Mesenteric fat pad (tissue), 1 donor: ENCODE measurements around the gene FAM20C. TPM values are rescaled to one million over a fixed set of nuclear protein-coding genes. Genes with fewer than 3 reads are reported as not detected.

ENCODE experiments used
- DNase-seq: peaks from one replicate; pipeline ENCODE4 v3.0.0-alpha.2; 2020; ENCODE audit warnings: low spot score
- total RNA-seq: library from RNA; stranded (reverse); fragmentation: NEBNext Ultra II Directional; extraction: Animal tissue kit (Norgen Biotek cat#: 25700); gene quantifications from one replicate; pipeline ENCODE4 v1.2.1, GENCODE V29; 2021
- donor health status: DM: yes; HTN: yes; CAD: no.

The FAM20C gene
- total RNA-seq, 1 donor from 2014 or later: 121 TPM

GRCh38 chr7:222716-223041, 30.3 kb downstream of the FAM20C start:
- no peak for DNase-seq

GRCh38 chr7:223118-223800, 30.9 kb downstream of the FAM20C start:
- no peak for DNase-seq

GRCh38 chr7:223861-224260, 31.5 kb downstream of the FAM20C start:
- no peak for DNase-seq

GRCh38 chr7:226281-226895, 34.0 kb downstream of the FAM20C start:
- no peak for DNase-seq

GRCh38 chr7:227926-228325, 35.6 kb downstream of the FAM20C start:
- no peak for DNase-seq

GRCh38 chr7:228610-229009, 36.2 kb downstream of the FAM20C start:
- no peak for DNase-seq

- DNase-seq: no peak
Observed at GRCh38 chr7:229184-229964, 37.0 kb downstream of the FAM20C start.

- no peak for DNase-seq
Observed at GRCh38 chr7:230274-230673, 37.9 kb downstream of the FAM20C start.

- no peak for DNase-seq
Observed at GRCh38 chr7:231030-231857, 38.9 kb downstream of the FAM20C start.

GRCh38 chr7:231858-232246, 39.5 kb downstream of the FAM20C start:
- DNase-seq: no peak

- no peak for DNase-seq
Observed at GRCh38 chr7:232410-233248, 40.3 kb downstream of the FAM20C start.

- DNase-seq: no peak
Observed at GRCh38 chr7:233249-234035, 41.1 kb downstream of the FAM20C start.

GRCh38 chr7:234051-234707, 41.8 kb downstream of the FAM20C start:
- no peak for DNase-seq

- DNase-seq: no peak
Observed at GRCh38 chr7:234708-235553, 42.6 kb downstream of the FAM20C start.

- DNase-seq: no peak
Observed at GRCh38 chr7:235576-236395, 43.4 kb downstream of the FAM20C start.

GRCh38 chr7:236967-237366, 44.6 kb downstream of the FAM20C start:
- no peak for DNase-seq

GRCh38 chr7:237385-237784, 45.0 kb downstream of the FAM20C start:
- DNase-seq: no peak
